HEK293 (cell line): ENCODE data around the gene LRP10.

Experiments used
- CTCF ChIP-seq: fragments of 450-650 bp; formaldehyde crosslinking; IDR thresholded peaks from 2 replicates; pipeline ENCODE4 v1.5.1; 2016; ENCODE audit warnings: missing biosample characterization, missing genetic modification characterization
- ZBTB6 ChIP-seq: fragments of 450-650 bp; formaldehyde crosslinking; IDR thresholded peaks from 2 replicates; pipeline ENCODE4 v1.5.1; 2017; ENCODE audit warnings: missing biosample characterization, missing genetic modification characterization

- TF ChIP-seq CTCF (tag by site-specific recombination) (no peak), ZBTB6 (tag by site-specific recombination) (no peak)
Observed at GRCh38 chr14:22926316-22926715, 54.8 kb downstream of the LRP10 start.
